ENCODE data around the gene TRAF7. TPM values are rescaled to one million over a fixed set of nuclear protein-coding genes. Genes with fewer than 3 reads are reported as not detected.

TRAF7 gene
- total RNA-seq, 2 experiments from 2014 or later, result 19.9 to 24.0 TPM

DNA sequence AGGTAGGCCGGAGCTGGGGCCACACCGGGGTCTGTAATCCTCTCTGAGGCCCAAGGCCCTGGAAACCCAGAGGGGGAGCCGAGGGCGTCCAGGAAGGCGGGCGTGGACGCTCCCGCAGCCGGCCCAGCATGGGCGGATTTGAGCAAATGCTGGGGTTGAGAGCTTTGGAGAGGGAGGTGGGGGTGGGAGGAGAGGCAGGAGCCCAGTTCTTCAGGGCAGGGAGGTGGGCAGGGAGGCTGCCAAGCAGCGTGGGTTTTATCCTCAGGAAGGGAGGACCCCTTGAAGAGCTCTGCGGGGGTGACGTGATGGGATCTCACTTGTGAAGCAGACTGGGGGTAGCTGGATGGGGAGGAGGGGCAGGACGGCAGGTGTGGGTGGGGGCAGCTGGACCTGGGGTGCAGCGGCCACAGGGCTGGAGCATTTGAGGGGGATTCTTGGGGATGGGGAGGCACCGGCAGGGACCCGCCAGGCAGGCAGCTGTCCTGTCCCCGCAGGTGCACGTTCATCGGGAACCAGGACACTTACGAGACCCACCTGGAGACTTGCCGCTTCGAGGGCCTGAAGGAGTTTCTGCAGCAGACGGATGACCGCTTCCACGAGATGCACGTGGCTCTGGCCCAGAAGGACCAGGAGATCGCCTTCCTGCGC, 17.2 kb downstream of the TRAF7 start:
- no peaks in the 10 kb centered on the region for H3K4me1 Mint-ChIP-seq (ENCODE audit: low read depth)
- H3K27me3 Mint-ChIP-seq, result no peaks in the 10 kb centered on the region
- H3K4me1 ChIP-seq (ENCODE audit: insufficient read depth, low read length), result no peaks in the 10 kb centered on the region
- no peak overlapping the region for H3K4me3 ChIP-seq (ENCODE audit: low read length)
- DNase-seq (no peak), ATAC-seq (ENCODE audit: poor library complexity) (no peak)
- H3K4me3 Mint-ChIP-seq, result no peak overlapping the region
- ChIA-PET POLR2A (interaction anchor here (1.4 kb wide), 1 partner anchor 18 kb away, joined by 6 read pairs; the partner anchor contains the start of gene TRAF7), CTCF (no interaction called here)
- H3K27ac Mint-ChIP-seq, result no peak overlapping the region
- TF ChIP-seq, protein P1, sequence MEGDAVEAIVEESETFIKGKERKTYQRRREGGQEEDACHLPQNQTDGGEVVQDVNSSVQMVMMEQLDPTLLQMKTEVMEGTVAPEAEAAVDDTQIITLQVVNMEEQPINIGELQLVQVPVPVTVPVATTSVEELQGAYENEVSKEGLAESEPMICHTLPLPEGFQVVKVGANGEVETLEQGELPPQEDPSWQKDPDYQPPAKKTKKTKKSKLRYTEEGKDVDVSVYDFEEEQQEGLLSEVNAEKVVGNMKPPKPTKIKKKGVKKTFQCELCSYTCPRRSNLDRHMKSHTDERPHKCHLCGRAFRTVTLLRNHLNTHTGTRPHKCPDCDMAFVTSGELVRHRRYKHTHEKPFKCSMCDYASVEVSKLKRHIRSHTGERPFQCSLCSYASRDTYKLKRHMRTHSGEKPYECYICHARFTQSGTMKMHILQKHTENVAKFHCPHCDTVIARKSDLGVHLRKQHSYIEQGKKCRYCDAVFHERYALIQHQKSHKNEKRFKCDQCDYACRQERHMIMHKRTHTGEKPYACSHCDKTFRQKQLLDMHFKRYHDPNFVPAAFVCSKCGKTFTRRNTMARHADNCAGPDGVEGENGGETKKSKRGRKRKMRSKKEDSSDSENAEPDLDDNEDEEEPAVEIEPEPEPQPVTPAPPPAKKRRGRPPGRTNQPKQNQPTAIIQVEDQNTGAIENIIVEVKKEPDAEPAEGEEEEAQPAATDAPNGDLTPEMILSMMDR (IDR thresholded peaks at IDR 0.05), result no peak
- H3K27ac ChIP-seq (ENCODE audit: low read depth in 1 of 2, low read length in 2 of 2), result no peak overlapping the region
- no peaks in the 10 kb centered on the region for H3K27me3 ChIP-seq (ENCODE audit: control insufficient read depth in 1 of 2, insufficient read depth in 2 of 2, low read length in 2 of 2)
- H3K36me3 ChIP-seq (ENCODE audit: insufficient read depth, low read length), result peaks cover 56% of the 10 kb centered on the region
- H3K9me3 Mint-ChIP-seq, result no peaks in the 10 kb centered on the region
- intact Hi-C loops (cut with DNase I, micrococcal nuclease), result no loop called here
- no peaks in the 10 kb centered on the region for H3K9me3 ChIP-seq (ENCODE audit: control insufficient read depth in 1 of 2, insufficient read depth in 1 of 2, low read length in 2 of 2)
- H3K36me3 Mint-ChIP-seq (ENCODE audit: low read depth), result peaks cover 9% of the 10 kb centered on the region

DNA sequence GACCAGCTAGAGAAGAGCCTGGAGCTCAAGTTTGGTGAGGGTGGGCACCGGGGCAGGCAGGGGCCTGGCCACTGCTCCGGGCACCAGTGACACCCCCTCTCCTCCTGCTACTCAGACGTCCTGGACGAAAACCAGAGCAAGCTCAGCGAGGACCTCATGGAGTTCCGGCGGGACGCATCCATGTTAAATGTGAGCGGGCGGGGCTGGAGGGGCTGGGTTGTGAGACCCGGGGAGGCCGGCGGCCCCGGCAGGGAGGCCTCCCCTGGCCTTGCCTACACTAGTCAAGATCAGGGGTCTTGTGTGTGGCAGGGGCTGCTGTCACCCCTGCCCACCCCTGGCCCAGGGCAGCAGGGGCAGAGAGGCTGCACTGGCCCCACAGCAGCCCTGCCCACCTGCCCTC, 17.8 kb downstream of the TRAF7 start:
- Histone ChIP-seq H3K27me3 (ENCODE audit: control insufficient read depth in 1 of 2, insufficient read depth in 2 of 2, low read length in 2 of 2) (no peaks in the 10 kb centered on the region), H3K36me3 (ENCODE audit: insufficient read depth, low read length) (peaks cover 51% of the 10 kb centered on the region), H3K4me3 (ENCODE audit: low read length) (no peak overlapping the region), H3K27ac (ENCODE audit: low read depth in 1 of 2, low read length in 2 of 2) (no peak overlapping the region), H3K9me3 (ENCODE audit: control insufficient read depth in 1 of 2, insufficient read depth in 1 of 2, low read length in 2 of 2) (no peaks in the 10 kb centered on the region), H3K4me1 (ENCODE audit: insufficient read depth, low read length) (no peaks in the 10 kb centered on the region)
- CTCF ChIA-PET, result no interaction called here
- intact Hi-C loops (cut with DNase I, micrococcal nuclease), result no loop called here
- Mint-ChIP-seq H3K4me1 (ENCODE audit: low read depth) (no peaks in the 10 kb centered on the region), H3K27me3 (no peaks in the 10 kb centered on the region), H3K4me3 (no peak overlapping the region), H3K36me3 (ENCODE audit: low read depth) (peaks cover 9% of the 10 kb centered on the region), H3K27ac (no peak overlapping the region), H3K9me3 (no peaks in the 10 kb centered on the region)
- DNase-seq (no peak), ATAC-seq (ENCODE audit: poor library complexity) (no peak)
- TF ChIP-seq, protein P1 (IDR thresholded peaks at IDR 0.05), result no peak
- POLR2A ChIA-PET, result interaction anchor here (1.4 kb wide), 1 partner anchor 18 kb away, joined by 6 read pairs; the partner anchor contains the start of gene TRAF7

DNA sequence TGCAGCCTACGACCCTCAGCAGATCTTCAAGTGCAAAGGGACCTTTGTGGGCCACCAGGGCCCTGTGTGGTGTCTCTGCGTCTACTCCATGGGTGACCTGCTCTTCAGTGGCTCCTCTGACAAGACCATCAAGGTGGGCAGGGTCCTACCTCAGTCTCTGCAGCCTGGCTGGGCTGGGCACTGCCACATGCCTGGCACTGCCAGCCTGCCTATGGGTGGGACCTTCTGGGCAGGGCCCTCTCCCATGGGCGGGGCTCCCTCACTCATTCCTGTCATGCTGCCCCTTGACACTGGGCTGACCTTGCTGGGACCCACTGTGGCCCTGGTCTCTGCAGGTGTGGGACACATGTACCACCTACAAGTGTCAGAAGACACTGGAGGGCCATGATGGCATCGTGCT, 18.3 kb downstream of the TRAF7 start:
- Mint-ChIP-seq H3K27me3 (no peaks in the 10 kb centered on the region), H3K4me3 (no peak overlapping the region), H3K4me1 (ENCODE audit: low read depth) (no peaks in the 10 kb centered on the region), H3K9me3 (no peaks in the 10 kb centered on the region), H3K27ac (no peak overlapping the region), H3K36me3 (ENCODE audit: low read depth) (peaks cover 9% of the 10 kb centered on the region)
- H3K36me3 ChIP-seq (ENCODE audit: insufficient read depth, low read length), result peaks cover 47% of the 10 kb centered on the region
- H3K9me3 ChIP-seq (ENCODE audit: control insufficient read depth in 1 of 2, insufficient read depth in 1 of 2, low read length in 2 of 2), result no peaks in the 10 kb centered on the region
- TF ChIP-seq, protein P1 (IDR thresholded peaks at IDR 0.05), result no peak
- intact Hi-C loops (cut with DNase I, micrococcal nuclease), result no loop called here
- no peaks in the 10 kb centered on the region for H3K4me1 ChIP-seq (ENCODE audit: insufficient read depth, low read length)
- POLR2A ChIA-PET, result no interaction called here
- no peaks in the 10 kb centered on the region for H3K27me3 ChIP-seq (ENCODE audit: control insufficient read depth in 1 of 2, insufficient read depth in 2 of 2, low read length in 2 of 2)
- DNase-seq (no peak), ATAC-seq (ENCODE audit: poor library complexity) (no peak)
- CTCF ChIA-PET, result no interaction called here
- no peak overlapping the region for H3K27ac ChIP-seq (ENCODE audit: low read depth in 1 of 2, low read length in 2 of 2)
- H3K4me3 ChIP-seq (ENCODE audit: low read length), result no peak overlapping the region

Data from CD4-positive, alpha-beta T cell (primary cell).